ENCODE data around the gene TANGO6. TPM values are rescaled to one million over a fixed set of nuclear protein-coding genes. Genes with fewer than 3 reads are reported as not detected.

Gene TANGO6
- total RNA-seq, 2 donors from 2014 or later: 9.6 to 15.3 TPM

DNA sequence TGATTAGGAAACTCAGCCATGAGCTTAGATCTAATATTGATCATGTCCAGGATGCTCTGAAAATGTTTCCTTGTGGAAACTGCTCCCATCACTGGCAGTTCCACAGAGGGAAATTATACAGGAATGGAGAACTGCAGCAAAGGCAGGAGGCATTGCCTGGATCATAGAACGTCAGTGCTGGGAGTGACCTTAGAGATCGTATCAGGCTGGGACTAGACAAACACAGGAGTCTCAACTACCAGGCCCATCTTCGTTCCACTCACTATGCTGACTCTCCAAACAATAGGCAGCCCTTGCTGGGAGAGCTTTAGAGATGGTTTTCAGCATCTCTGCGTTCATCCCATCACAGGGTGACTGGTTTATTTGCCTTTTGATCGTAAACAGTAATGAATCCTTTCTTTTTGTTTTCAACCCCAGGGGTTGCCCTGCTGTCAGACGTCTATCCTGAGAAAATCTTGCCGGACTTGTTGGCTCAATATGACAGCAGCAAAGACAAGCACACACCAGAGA, 130.3 kb downstream of the TANGO6 start:
- H3K27me3 ChIP-seq (ENCODE audit: control insufficient read depth, insufficient read depth, low read length, poor library complexity, severe bottlenecking): no peaks in the 10 kb centered on the region
- H3K4me1 ChIP-seq (ENCODE audit: control insufficient read depth, insufficient read depth, low read length): peaks cover 7% of the 10 kb centered on the region
- H3K9me3 Mint-ChIP-seq: no peaks in the 10 kb centered on the region
- H3K4me1 Mint-ChIP-seq: peaks cover 29% of the 10 kb centered on the region
- H3K9ac ChIP-seq (ENCODE audit: extremely low read depth, low read length, poor library complexity, severe bottlenecking): no peak overlapping the region
- H3K9me3 ChIP-seq (ENCODE audit: control insufficient read depth, low read length): no peaks in the 10 kb centered on the region
- peak overlapping the region; percentile 17 for H3K4me3 ChIP-seq (ENCODE audit: low read length)
- no peak overlapping the region for H3K27ac ChIP-seq (ENCODE audit: low read depth, low read length)
- DNase-seq: no peak
- no peaks in the 10 kb centered on the region for H3K27me3 Mint-ChIP-seq (ENCODE audit: insufficient read depth)
- TF ChIP-seq, protein P1, sequence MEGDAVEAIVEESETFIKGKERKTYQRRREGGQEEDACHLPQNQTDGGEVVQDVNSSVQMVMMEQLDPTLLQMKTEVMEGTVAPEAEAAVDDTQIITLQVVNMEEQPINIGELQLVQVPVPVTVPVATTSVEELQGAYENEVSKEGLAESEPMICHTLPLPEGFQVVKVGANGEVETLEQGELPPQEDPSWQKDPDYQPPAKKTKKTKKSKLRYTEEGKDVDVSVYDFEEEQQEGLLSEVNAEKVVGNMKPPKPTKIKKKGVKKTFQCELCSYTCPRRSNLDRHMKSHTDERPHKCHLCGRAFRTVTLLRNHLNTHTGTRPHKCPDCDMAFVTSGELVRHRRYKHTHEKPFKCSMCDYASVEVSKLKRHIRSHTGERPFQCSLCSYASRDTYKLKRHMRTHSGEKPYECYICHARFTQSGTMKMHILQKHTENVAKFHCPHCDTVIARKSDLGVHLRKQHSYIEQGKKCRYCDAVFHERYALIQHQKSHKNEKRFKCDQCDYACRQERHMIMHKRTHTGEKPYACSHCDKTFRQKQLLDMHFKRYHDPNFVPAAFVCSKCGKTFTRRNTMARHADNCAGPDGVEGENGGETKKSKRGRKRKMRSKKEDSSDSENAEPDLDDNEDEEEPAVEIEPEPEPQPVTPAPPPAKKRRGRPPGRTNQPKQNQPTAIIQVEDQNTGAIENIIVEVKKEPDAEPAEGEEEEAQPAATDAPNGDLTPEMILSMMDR (conservative IDR thresholded peaks at IDR 0.05): no peak
- peaks cover 5% of the 10 kb centered on the region for H3K36me3 ChIP-seq (ENCODE audit: control insufficient read depth, insufficient read depth, low read length)
- H3K27ac Mint-ChIP-seq: peak overlapping the region; percentile 52
- H3K4me3 Mint-ChIP-seq: no peak overlapping the region
- peaks cover 21% of the 10 kb centered on the region for H3K36me3 Mint-ChIP-seq (ENCODE audit: low read depth)
- WGBS, 2 experiments (ENCODE audit: insufficient coverage in 1 of 2, insufficient read length in 1 of 2): 43 to 66% methylated on average over 7 of the region's 7 CpGs

DNA sequence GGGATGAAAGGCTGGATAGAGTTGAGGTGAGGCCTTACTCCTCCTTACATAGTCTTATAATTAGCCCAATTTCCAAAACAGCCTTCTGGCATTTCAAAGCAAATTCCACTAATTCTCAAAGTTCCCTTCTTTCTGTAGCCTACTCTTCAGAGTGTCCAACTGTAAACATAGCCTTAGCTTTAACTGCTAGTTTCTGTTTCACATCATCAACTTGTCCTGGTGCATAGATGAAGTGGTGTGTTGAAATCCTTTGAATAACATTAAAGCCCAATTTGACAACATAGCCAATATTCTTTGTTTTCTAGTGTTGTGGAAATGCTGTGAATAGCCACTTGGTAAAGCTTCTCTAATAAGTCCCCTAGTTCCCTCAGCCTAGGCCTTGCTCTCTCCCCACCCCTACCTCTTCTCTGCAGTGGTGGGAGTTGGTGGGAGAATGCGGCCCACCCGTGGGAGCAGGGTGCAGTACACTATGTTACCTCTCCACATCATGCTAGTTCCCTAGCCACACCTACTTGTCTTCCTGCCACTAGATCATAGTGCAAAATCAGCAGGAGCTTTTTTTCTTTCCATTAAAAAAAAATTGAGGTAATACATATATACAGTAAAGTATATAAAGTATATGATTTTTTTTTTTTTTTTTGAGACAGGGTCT, 135.1 kb downstream of the TANGO6 start:
- peaks cover 7% of the 10 kb centered on the region for H3K4me1 Mint-ChIP-seq

DNA sequence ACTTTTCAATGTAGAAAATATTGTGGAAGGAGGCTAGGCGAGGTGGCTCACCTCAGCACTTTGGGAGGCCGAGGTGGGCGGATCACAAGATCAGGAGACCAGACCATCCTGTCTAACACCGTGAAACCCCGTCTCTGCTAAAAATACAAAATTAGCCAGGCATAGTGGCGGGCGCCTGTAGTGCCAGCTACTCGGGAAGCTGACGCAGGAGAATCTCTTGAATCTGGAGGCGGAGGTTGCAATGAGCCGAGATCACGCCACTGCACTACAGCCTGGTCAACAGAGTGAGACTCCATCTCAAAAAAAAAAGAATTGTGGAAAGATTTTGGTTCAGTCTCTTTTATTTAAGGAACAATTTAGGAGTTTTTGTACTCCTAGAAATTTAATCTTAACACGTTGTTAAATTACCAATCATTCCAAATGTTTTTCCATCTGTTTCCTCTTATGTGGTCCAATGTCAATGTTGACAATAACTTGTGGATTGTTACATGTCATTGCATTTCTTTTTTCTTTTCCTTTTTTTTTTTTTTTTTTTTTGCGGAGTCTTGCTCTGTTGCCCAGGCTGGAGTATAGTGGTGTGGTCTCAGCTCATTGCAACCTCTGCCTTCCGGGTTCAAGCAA, 137.5 kb downstream of the TANGO6 start:
- peaks cover 10% of the 10 kb centered on the region for H3K36me3 Mint-ChIP-seq (ENCODE audit: low read depth)

More for the DNA sequence above, 135.1 kb downstream of the TANGO6 start:
- no peak overlapping the region for H3K27ac ChIP-seq (ENCODE audit: low read depth, low read length)
- TF ChIP-seq, protein P1 (conservative IDR thresholded peaks at IDR 0.05): no peak
- 83% methylated on average over 1 of the region's 2 CpGs; no CpG with 5 or more reads in 1 of the 2 experiments for WGBS, 2 experiments (ENCODE audit: insufficient coverage in 1 of 2, insufficient read length in 1 of 2)
- Mint-ChIP-seq H3K4me3 (no peak overlapping the region), H3K9me3 (no peaks in the 10 kb centered on the region), H3K27me3 (ENCODE audit: insufficient read depth) (no peaks in the 10 kb centered on the region), H3K27ac (no peak overlapping the region), H3K36me3 (ENCODE audit: low read depth) (peaks cover 23% of the 10 kb centered on the region)
- no peaks in the 10 kb centered on the region for H3K27me3 ChIP-seq (ENCODE audit: control insufficient read depth, insufficient read depth, low read length, poor library complexity, severe bottlenecking)
- peaks cover 2% of the 10 kb centered on the region for H3K4me1 ChIP-seq (ENCODE audit: control insufficient read depth, insufficient read depth, low read length)
- peaks cover 5% of the 10 kb centered on the region for H3K36me3 ChIP-seq (ENCODE audit: control insufficient read depth, insufficient read depth, low read length)
- no peak overlapping the region for H3K4me3 ChIP-seq (ENCODE audit: low read length)
- H3K9me3 ChIP-seq (ENCODE audit: control insufficient read depth, low read length): no peaks in the 10 kb centered on the region
- DNase-seq: no peak
- H3K9ac ChIP-seq (ENCODE audit: extremely low read depth, low read length, poor library complexity, severe bottlenecking): no peak overlapping the region

More for the DNA sequence above, 137.5 kb downstream of the TANGO6 start:
- Histone ChIP-seq H3K9ac (ENCODE audit: extremely low read depth, low read length, poor library complexity, severe bottlenecking) (no peak overlapping the region), H3K27ac (ENCODE audit: low read depth, low read length) (no peak overlapping the region), H3K4me1 (ENCODE audit: control insufficient read depth, insufficient read depth, low read length) (no peaks in the 10 kb centered on the region), H3K36me3 (ENCODE audit: control insufficient read depth, insufficient read depth, low read length) (peaks cover 5% of the 10 kb centered on the region), H3K27me3 (ENCODE audit: control insufficient read depth, insufficient read depth, low read length, poor library complexity, severe bottlenecking) (no peaks in the 10 kb centered on the region), H3K4me3 (ENCODE audit: low read length) (no peak overlapping the region), H3K9me3 (ENCODE audit: control insufficient read depth, low read length) (no peaks in the 10 kb centered on the region)
- DNase-seq: no peak
- TF ChIP-seq, protein P1 (conservative IDR thresholded peaks at IDR 0.05): no peak
- Mint-ChIP-seq H3K4me3 (no peak overlapping the region), H3K27me3 (ENCODE audit: insufficient read depth) (no peaks in the 10 kb centered on the region), H3K9me3 (no peaks in the 10 kb centered on the region), H3K4me1 (no peaks in the 10 kb centered on the region), H3K27ac (no peak overlapping the region)
- 95 to 99% methylated on average over 10 to 15 of the region's 15 CpGs for WGBS, 2 experiments (ENCODE audit: insufficient coverage in 1 of 2, insufficient read length in 1 of 2)
